ENCODE data around the gene SLC35F4.

SLC35F4 gene

DNA sequence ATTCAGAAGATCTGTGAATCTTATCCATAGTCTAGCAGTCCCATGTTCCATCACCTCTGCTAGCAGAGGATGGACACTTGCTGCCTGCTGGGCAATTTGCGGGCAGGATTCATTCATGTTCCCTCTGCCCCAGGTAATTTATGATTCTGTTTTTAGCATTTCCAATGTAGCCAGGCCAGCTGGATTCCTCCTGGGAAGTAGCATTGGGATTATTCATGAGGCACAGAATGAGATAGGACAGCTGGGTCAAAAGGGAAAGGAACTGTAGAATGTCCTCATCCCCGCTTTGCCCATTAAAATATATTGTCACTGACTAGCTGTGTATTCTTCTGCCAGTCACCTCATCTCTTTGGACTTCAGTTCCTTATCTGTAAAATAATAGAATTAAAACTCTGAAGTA, 68.7 kb downstream of the SLC35F4 start:
- in situ Hi-C loops (cut with MboI; ENCODE audit: low pct_unique_long_range_greater_than_20kb, low sequenced_read_pairs, unreplicated experiment): no loop called here
- no peak for DNase-seq (ENCODE audit: low spot score)
- TF ChIP-seq, protein P1, sequence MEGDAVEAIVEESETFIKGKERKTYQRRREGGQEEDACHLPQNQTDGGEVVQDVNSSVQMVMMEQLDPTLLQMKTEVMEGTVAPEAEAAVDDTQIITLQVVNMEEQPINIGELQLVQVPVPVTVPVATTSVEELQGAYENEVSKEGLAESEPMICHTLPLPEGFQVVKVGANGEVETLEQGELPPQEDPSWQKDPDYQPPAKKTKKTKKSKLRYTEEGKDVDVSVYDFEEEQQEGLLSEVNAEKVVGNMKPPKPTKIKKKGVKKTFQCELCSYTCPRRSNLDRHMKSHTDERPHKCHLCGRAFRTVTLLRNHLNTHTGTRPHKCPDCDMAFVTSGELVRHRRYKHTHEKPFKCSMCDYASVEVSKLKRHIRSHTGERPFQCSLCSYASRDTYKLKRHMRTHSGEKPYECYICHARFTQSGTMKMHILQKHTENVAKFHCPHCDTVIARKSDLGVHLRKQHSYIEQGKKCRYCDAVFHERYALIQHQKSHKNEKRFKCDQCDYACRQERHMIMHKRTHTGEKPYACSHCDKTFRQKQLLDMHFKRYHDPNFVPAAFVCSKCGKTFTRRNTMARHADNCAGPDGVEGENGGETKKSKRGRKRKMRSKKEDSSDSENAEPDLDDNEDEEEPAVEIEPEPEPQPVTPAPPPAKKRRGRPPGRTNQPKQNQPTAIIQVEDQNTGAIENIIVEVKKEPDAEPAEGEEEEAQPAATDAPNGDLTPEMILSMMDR (IDR thresholded peaks at IDR 0.05; ENCODE audit: extremely low read depth, insufficient read depth, missing control alignments): no peak

- TF ChIP-seq, protein P1 (IDR thresholded peaks at IDR 0.05; ENCODE audit: extremely low read depth, insufficient read depth, missing control alignments): no peak
- no peak for DNase-seq (ENCODE audit: low spot score)
- in situ Hi-C loops (cut with MboI; ENCODE audit: low pct_unique_long_range_greater_than_20kb, low sequenced_read_pairs, unreplicated experiment): no loop called here
These were observed 69.3 kb downstream of the SLC35F4 start for GRCh38 chr14:57796556-57796955.

DNA sequence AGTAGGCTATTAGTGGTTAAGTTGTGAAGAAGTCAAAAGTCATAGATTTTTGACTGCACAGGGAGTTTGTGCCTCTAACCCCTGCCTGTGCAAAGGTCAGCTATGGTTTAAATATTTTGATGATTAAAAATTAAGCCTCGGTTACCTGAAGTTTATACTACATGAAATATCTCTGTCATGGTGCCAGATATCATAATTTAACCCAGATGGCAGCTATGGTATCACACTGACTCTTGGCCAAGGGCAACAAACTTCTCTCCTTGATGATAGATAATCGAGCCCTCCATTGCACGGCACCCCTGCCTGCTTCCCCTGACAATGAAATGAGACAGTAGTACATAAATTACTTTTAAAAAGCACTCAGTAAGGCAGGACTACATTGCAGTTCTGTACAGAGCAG, 80.8 kb downstream of the SLC35F4 start:
- in situ Hi-C loops (cut with MboI; ENCODE audit: low pct_unique_long_range_greater_than_20kb, low sequenced_read_pairs, unreplicated experiment): no loop called here

DNA sequence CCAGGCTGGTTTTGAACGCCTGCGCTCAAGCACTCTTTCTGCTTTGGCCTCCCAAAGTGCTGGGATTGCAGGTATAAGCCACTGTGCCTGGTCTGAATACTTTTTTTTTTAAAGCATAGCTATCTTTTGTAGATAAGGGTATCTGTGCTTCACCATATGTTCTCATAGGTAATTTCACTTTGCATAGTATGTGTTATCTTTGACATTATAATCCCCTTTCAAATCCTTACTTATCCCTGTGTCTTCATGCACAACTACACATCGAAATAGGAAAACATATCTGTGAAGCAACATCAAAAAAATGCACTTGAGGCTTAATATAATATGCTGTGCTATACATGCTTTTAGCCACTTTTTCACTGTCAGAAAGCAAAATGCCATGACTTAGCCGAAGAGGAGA, 94.1 kb downstream of the SLC35F4 start:
- TF ChIP-seq, protein P1 (IDR thresholded peaks at IDR 0.05; ENCODE audit: extremely low read depth, insufficient read depth, missing control alignments): no peak
- in situ Hi-C loops (cut with MboI; ENCODE audit: low pct_unique_long_range_greater_than_20kb, low sequenced_read_pairs, unreplicated experiment): no loop called here
- no peak for DNase-seq (ENCODE audit: low spot score)

More for the DNA sequence above, 80.8 kb downstream of the SLC35F4 start:
- TF ChIP-seq, protein P1 (IDR thresholded peaks at IDR 0.05; ENCODE audit: extremely low read depth, insufficient read depth, missing control alignments): no peak
- DNase-seq (ENCODE audit: low spot score): no peak

GRCh38 chr14:57769863-57770523, 95.9 kb downstream of the SLC35F4 start:
- TF ChIP-seq, protein P1 (IDR thresholded peaks at IDR 0.05; ENCODE audit: extremely low read depth, insufficient read depth, missing control alignments): no peak
- no peak for DNase-seq (ENCODE audit: low spot score)
- in situ Hi-C loops (cut with MboI; ENCODE audit: low pct_unique_long_range_greater_than_20kb, low sequenced_read_pairs, unreplicated experiment): no loop called here

DNA sequence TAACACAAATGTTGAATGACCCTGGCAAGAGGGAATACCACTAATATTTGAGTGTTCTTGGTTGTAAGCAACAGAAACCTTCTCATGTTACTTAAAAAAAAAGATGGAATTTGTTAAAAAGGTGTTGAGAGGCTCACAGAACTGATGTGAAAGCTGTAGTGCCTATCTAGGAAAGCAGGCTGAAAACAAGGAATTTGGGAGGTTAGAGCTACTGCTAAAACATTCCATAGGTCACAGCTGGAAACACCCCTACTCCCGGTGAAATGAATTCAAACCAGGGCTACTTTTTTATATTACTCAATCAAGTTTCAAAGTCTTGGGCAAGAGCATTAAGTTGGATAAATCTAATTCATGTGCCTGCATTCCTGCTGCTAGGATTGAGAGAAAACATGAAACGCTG, 104.1 kb downstream of the SLC35F4 start:
- no peak for DNase-seq (ENCODE audit: low spot score)
- TF ChIP-seq, protein P1 (IDR thresholded peaks at IDR 0.05; ENCODE audit: extremely low read depth, insufficient read depth, missing control alignments): no peak
- in situ Hi-C loops (cut with MboI; ENCODE audit: low pct_unique_long_range_greater_than_20kb, low sequenced_read_pairs, unreplicated experiment): no loop called here
